Spinal cord (tissue), 10 donors: ENCODE data around the gene ZNF410. TPM values are rescaled to one million over a fixed set of nuclear protein-coding genes. Genes with fewer than 3 reads are reported as not detected.
"Not testable (repeated sequence)": the region's sequence is repeated elsewhere in the genome, so short reads cannot be mapped to it uniquely, and the experiment has no call there.

Experiments
- DNase-seq, 6 donors: peaks; one replicate each; pipeline versions ENCODE4 v3.0.0 to v3.0.0-alpha.2; 2013 to 2015; ENCODE audit warnings: low spot score in 6 of 6, low read depth in 4 of 6
- H3K27ac ChIP-seq: one replicate; pipeline ENCODE4 v1.5.1; 2013; ENCODE audit warnings: low read depth, low read length, control low read depth
- H3K27me3 ChIP-seq: one replicate; pipeline ENCODE4 v1.6.1; 2013; ENCODE audit warnings: low read length; ENCODE audit not compliant: control insufficient read depth, insufficient read depth
- H3K36me3 ChIP-seq: one replicate; pipeline ENCODE4 v1.6.1; 2013; ENCODE audit warnings: low read length; ENCODE audit not compliant: control insufficient read depth, insufficient read depth
- H3K4me1 ChIP-seq: one replicate; pipeline ENCODE4 v1.6.1; 2013; ENCODE audit warnings: low read length; ENCODE audit not compliant: control insufficient read depth, insufficient read depth
- H3K4me3 ChIP-seq: one replicate; pipeline ENCODE4 v1.5.1; 2013; ENCODE audit warnings: low read depth, low read length, control low read depth
- H3K9me3 ChIP-seq: one replicate; pipeline ENCODE4 v1.6.1; 2013; ENCODE audit warnings: low read length; ENCODE audit not compliant: control insufficient read depth, insufficient read depth
- WGBS: methylation state at CpG from one replicate; pipeline ENCODE4 v1.1.5; 2013; ENCODE audit warnings: missing lambda C conversion rate; ENCODE audit not compliant: insufficient coverage; 5-methylcytosine and 5-hydroxymethylcytosine counted together
- polyA plus RNA-seq, 2 donors: library from polyadenylated mRNA; unstranded; fragments of 120-200 nt; gene quantifications; one replicate each; pipeline ENCODE4 v1.2.1, GENCODE V29; 2013; ENCODE audit not compliant: insufficient read length in 2 of 2
- total RNA-seq, 2 donors: library from RNA; depleted of rRNA in 1 of 2; stranded (reverse); fragments of 120-200 nt in 1 of 2; fragments of >200 nt in 1 of 2; gene quantifications; one replicate each; pipeline versions ENCODE4 v1.2.3 to v1.2.4, GENCODE V29; 2013 to 2014
- donor health status: healthy.

The ZNF410 gene
- total and polyA plus RNA-seq, 4 donors, result 44.2 to 70.7 (median 54.5) TPM

DNA sequence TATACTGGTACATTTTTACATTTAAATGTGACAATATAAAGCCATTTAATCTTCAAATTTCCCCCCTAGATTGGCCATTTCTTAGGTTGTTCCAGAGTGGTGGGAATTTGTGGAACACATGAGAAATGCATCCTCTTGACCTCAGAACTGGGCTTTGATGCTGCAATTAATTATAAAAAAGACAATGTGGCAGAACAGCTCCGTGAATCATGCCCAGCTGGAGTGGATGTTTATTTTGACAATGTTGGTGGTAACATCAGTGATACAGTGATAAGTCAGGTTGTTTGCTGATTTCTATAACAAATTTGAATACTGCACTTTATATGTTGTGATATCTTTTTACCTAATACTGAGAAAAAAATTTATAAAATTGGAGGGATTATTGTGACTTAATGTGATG is 7.6 kb upstream of the ZNF410 start:
- H3K9me3 ChIP-seq, result no peaks in the 10 kb centered on the region
- DNase-seq, result no peak
- H3K27ac ChIP-seq, result no peak overlapping the region
- H3K4me3 ChIP-seq, result no peak overlapping the region
- H3K27me3 ChIP-seq, result no peaks in the 10 kb centered on the region
- H3K36me3 ChIP-seq, result peaks cover 3% of the 10 kb centered on the region
- no peaks in the 10 kb centered on the region for H3K4me1 ChIP-seq
- WGBS, result 67% methylated on average over 1 of the region's 1 CpG

DNA sequence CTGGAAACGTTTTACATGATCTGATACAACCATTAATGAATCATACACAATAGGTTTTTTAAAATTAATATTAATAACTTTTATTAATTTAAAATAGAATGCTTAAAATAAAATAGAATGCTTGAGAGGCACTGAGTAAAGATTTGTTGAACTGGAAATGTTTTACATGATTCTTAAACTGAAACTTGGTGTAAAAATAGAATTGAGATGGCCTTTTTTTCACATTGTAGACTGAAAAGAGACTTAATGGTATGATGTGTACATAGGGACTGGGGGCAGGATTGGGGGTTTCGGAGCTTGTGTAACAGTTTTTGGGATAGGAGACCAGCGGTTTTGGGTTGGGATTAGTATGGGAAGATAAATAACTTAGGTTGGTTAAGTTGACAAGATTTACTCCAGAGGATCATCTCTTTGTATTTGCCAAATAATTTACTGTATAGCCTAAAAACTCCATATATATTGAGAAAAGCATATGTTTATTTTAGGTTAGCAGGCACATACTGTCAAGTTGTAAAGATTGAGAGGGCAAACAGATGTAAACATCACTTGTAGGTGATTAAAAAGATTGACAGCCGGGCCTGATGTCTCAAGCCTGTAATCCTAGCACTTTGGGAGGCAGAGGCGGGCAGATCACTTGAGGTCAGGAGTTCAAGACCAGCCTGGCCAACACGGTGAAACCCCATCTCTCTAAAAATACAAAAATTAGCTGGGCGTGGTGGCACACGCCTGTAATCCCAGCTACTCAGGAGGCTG is 2.0 kb upstream of the ZNF410 start:
- Histone ChIP-seq H3K4me1 (peaks cover 6% of the 10 kb centered on the region), H3K9me3 (no peaks in the 10 kb centered on the region), H3K27ac (no peak overlapping the region), H3K27me3 (no peaks in the 10 kb centered on the region), H3K36me3 (no peaks in the 10 kb centered on the region), H3K4me3 (no peak overlapping the region)
- DNase-seq, result no peak
- WGBS, result 76% methylated on average over 2 of the region's 8 CpGs

GRCh38 chr14:73887318-73887616 is 608 bp downstream of the ZNF410 start:
- no CpG with 5 or more reads among the region's 7 CpGs for WGBS
- H3K4me3 ChIP-seq, result peak overlapping the region; percentile 98
- no peaks in the 10 kb centered on the region for H3K9me3 ChIP-seq
- H3K27me3 ChIP-seq, result no peaks in the 10 kb centered on the region
- no peaks in the 10 kb centered on the region for H3K36me3 ChIP-seq
- no peak for DNase-seq
- peaks cover 6% of the 10 kb centered on the region for H3K4me1 ChIP-seq
- H3K27ac ChIP-seq, result peak overlapping the region; percentile 97

DNA sequence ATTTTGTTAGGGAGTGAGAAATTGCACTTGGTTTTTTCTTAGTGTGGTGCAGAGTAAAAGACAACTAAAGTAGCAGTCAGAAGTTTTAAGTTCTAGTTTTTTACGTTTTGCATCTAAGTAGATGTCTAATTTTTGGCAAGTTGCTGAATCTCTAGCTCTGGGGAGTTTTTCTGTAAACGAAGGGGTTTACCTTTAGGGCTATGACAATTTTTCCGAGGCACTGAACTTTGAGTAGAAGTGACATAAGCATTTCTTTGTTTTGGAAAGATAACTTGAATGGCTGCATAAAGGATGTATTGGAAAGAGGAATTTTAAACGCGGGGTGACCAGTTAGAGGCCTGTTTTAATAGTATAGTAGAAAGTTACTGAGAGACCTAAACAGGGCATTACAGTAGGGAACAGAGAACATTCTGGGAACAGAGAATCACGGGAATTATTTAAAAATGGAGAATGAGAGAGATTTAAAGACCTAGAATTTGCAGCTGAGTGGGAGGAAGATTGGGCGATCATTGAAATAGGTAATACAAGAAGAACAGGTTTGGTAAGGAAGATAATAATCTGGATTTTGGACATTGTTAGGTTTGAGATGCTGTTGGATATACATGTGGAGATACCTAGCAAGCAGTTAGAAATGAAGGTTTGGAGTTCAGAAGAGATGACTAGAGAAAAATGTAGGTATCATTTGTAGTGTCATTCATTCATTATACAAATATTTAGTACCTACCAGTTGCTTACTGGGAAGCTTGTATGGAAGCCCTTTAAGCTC is 1.2 kb downstream of the ZNF410 start:
- peak overlapping the region; percentile 97 for H3K27ac ChIP-seq
- H3K36me3 ChIP-seq, result no peaks in the 10 kb centered on the region
- H3K4me3 ChIP-seq, result peak overlapping the region; percentile 98
- H3K27me3 ChIP-seq, result no peaks in the 10 kb centered on the region
- peaks cover 6% of the 10 kb centered on the region for H3K4me1 ChIP-seq
- H3K9me3 ChIP-seq, result no peaks in the 10 kb centered on the region
- DNase-seq, result no peak
- 52% methylated on average over 7 of the region's 7 CpGs for WGBS

GRCh38 chr14:73888460-73888725 is 1.7 kb downstream of the ZNF410 start:
- Histone ChIP-seq H3K4me1 (peaks cover 6% of the 10 kb centered on the region), H3K4me3 (no peak overlapping the region), H3K27me3 (no peaks in the 10 kb centered on the region), H3K27ac (no peak overlapping the region), H3K9me3 (no peaks in the 10 kb centered on the region), H3K36me3 (no peaks in the 10 kb centered on the region)
- DNase-seq, result no peak
- no CpG with 5 or more reads among the region's 3 CpGs for WGBS

DNA sequence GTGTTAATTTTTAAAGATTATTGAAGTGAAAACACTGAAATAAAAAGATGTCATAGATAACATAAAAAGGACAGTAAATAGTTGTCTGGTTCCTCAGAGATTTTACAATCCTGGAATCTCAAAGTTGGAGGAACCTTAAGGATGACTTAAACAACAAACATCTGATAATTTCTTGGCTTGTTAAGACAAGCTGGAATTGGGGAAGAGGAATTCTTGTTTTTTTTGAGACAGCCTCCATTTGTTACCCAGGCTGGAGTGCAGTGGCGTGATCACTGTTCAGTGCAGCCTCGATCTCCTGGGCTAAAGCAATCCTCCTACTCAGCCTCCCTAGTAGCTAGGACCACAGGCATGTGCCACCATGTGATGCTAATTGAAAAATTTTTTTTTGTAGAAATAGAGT is 2.3 kb downstream of the ZNF410 start:
- Histone ChIP-seq H3K27ac (no peak overlapping the region), H3K36me3 (peaks cover 4% of the 10 kb centered on the region), H3K4me1 (peaks cover 6% of the 10 kb centered on the region), H3K9me3 (no peaks in the 10 kb centered on the region), H3K27me3 (no peaks in the 10 kb centered on the region), H3K4me3 (no peak overlapping the region)
- no CpG with 5 or more reads among the region's 2 CpGs for WGBS
- no peak for DNase-seq

DNA sequence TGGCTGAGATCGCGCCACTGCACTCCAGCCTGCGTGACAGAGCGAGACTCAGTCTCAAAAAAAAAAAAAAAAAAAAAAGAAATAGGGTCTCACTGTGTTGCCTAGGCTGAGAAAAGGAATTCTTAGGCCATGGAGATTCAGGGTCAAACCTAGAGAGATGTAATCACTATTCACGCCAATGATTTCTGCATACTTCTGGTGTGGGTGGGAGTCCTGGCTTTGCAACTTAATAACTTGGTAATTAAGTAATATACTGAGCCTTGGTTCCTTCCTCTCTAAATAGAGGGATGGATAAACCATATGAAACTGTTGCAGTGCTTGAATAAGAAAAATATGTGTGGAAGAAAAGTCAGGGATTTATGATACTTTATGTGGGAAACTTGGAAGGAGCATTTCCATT is 2.7 kb downstream of the ZNF410 start:
- H3K4me3 ChIP-seq, result no peak overlapping the region
- peaks cover 8% of the 10 kb centered on the region for H3K36me3 ChIP-seq
- H3K27me3 ChIP-seq, result no peaks in the 10 kb centered on the region
- no peak overlapping the region for H3K27ac ChIP-seq
- 90% methylated on average over 2 of the region's 5 CpGs for WGBS
- no peaks in the 10 kb centered on the region for H3K9me3 ChIP-seq
- H3K4me1 ChIP-seq, result peaks cover 6% of the 10 kb centered on the region
- no peak for DNase-seq

DNA sequence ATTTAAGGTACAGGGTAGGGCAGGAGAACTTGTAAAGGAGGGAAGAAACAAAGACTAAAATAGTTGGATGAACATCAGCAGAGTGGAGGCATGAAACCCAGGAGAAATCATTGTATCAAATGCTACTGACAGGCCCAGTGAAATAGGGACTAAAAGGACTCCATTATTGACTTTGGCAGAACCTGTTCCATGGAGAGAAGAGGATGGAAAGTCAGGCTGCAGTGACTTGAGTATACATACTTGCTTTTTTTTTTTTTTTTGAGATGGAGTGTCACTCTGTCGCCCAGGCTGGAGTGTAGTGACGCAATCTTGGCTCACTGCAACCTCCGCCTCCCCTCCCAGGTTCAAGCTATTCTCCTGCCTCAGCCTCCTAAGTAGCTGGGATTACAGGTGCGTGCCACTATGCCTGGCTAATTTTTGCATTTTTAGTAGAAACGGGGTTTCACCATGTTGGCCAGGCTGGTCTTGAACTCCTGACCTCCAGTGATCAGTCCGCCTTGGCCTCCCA is 7.6 kb downstream of the ZNF410 start:
- H3K36me3 ChIP-seq, result peaks cover 33% of the 10 kb centered on the region
- not testable (repeated sequence) for H3K4me1 ChIP-seq

DNA sequence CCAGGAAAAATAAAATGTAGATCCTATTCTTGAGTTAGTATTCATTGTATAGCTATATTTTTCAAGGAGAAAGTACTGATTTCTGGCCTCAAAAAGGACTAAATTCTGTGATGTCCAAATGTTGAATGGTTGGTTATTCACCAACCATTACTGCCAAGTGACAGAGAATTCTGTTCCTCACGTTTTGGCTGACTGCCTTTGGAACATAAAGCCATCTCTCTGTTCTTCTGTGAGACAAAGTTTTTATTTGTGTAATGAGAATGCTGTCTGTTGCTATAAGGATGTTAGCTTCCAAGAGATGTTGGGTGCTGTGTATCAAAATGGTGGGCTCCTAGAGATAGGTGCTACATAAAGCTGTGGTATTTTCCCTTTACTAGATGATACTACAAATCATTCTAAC is 9.3 kb downstream of the ZNF410 start:
- Histone ChIP-seq H3K27ac (no peak overlapping the region), H3K4me3 (no peak overlapping the region), H3K27me3 (no peaks in the 10 kb centered on the region), H3K4me1 (no peaks in the 10 kb centered on the region), H3K36me3 (peaks cover 40% of the 10 kb centered on the region), H3K9me3 (no peaks in the 10 kb centered on the region)
- no CpG with 5 or more reads among the region's 1 CpG for WGBS
- DNase-seq, result no peak

More for the DNA sequence above, 7.6 kb downstream of the ZNF410 start:
- not testable (repeated sequence) for DNase-seq, H3K4me3 ChIP-seq, H3K27ac ChIP-seq, H3K27me3 ChIP-seq, H3K9me3 ChIP-seq
- WGBS, result 100% methylated on average over 5 of the region's 6 CpGs

DNA sequence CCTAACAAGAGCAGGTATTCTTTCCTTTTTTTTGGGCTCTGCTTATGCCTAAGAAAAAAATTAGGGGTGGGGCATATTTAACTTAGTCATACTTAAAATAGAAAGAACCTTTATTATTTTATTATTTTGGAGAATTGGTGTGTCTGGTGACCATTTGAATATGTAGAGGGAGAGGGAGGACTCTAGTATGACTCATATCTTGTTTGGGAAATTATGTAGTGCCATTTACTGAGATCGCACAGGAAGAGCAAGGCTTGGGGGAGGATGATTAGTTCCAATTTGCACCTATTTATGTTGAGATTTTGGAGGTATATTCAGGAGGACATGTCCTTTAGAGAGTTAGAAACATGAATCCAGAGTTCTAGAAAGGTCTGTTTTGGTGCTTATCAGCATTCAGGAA is 9.9 kb downstream of the ZNF410 start:
- Histone ChIP-seq H3K27me3 (no peaks in the 10 kb centered on the region), H3K36me3 (peaks cover 41% of the 10 kb centered on the region), H3K4me3 (no peak overlapping the region), H3K27ac (no peak overlapping the region), H3K9me3 (no peaks in the 10 kb centered on the region), H3K4me1 (no peaks in the 10 kb centered on the region)
- DNase-seq, result no peak
- 100% methylated on average over 1 of the region's 1 CpG for WGBS
